Smooth muscle cell (in vitro differentiated cells): ENCODE results near the gene ARHGEF19. TPM values are rescaled to one million over a fixed set of nuclear protein-coding genes. Genes with fewer than 3 reads are reported as not detected.

Experiments used
- DNase-seq: peaks from one replicate; lab custom pipeline; 2025; ENCODE audit not compliant: unreplicated experiment; lab: John Stamatoyannopoulos, UW
- H2AFZ ChIP-seq: fragments of 200-600 bp; sonication (generic); 2 replicates; pipeline ENCODE4 v1.6.0; 2016; ENCODE audit warnings: antibody characterized with exemption, low read depth, mild to moderate bottlenecking
- H3F3A ChIP-seq: fragments of 200-600 bp; sonication (generic); 2 replicates; pipeline ENCODE4 v1.6.0; 2017; ENCODE audit warnings: antibody characterized with exemption, low read depth
- H3K27ac ChIP-seq: fragments of 200-600 bp; sonication (generic); 2 replicates; pipeline ENCODE4 v1.5.1; 2016; ENCODE audit warnings: low read depth, mild to moderate bottlenecking
- H3K27me3 ChIP-seq: fragments of 200-600 bp; sonication (generic); 2 replicates; pipeline ENCODE4 v1.6.1; 2016; ENCODE audit warnings: low read depth, mild to moderate bottlenecking
- H3K36me3 ChIP-seq: fragments of 200-600 bp; sonication (generic); 2 replicates; pipeline ENCODE4 v1.5.1; 2016; ENCODE audit warnings: low read depth
- H3K4me1 ChIP-seq: fragments of 200-600 bp; sonication (generic); 2 replicates; pipeline ENCODE4 v1.5.1; 2016; ENCODE audit warnings: low read depth
- H3K4me2 ChIP-seq: fragments of 200-600 bp; sonication (generic); 2 replicates; pipeline ENCODE4 v1.6.0; 2016; ENCODE audit warnings: mild to moderate bottlenecking
- H3K4me3 ChIP-seq: fragments of 200-600 bp; sonication (generic); 2 replicates; pipeline ENCODE4 v1.5.1; 2016; ENCODE audit warnings: mild to moderate bottlenecking
- H3K79me2 ChIP-seq: fragments of 200-600 bp; sonication (generic); 2 replicates; pipeline ENCODE4 v1.6.0; 2016; ENCODE audit warnings: low read depth, mild to moderate bottlenecking
- H3K9ac ChIP-seq: fragments of 200-600 bp; sonication (generic); 2 replicates; pipeline ENCODE4 v1.6.0; 2016; ENCODE audit warnings: low read depth
- H3K9me3 ChIP-seq: fragments of 200-600 bp; sonication (generic); replicated peaks from 2 replicates; pipeline ENCODE4 v1.5.1; 2016; ENCODE audit warnings: low read depth
- H4K20me1 ChIP-seq: fragments of 200-600 bp; sonication (generic); 2 replicates; pipeline ENCODE4 v1.6.0; 2016; ENCODE audit warnings: low read depth
- CTCF ChIP-seq: fragments of 200-600 bp; sonication (generic); IDR thresholded peaks from 2 replicates; pipeline ENCODE4 v1.5.1; 2017; ENCODE audit warnings: borderline replicate concordance, mild to moderate bottlenecking, antibody characterized with exemption; ENCODE audit not compliant: insufficient read depth, poor library complexity, severe bottlenecking
- WGBS: methylation state at CpG from one replicate; pipeline ENCODE4 v1.1.7; 2016; ENCODE audit warnings: low lambda C conversion rate; 5-methylcytosine and 5-hydroxymethylcytosine counted together
- polyA plus RNA-seq: library from polyadenylated mRNA; unstranded; fragments of >200 nt; fragmentation: Nextera tagmentation; extraction: Ambion mirVana; gene quantifications from 2 replicates; pipeline ENCODE4 v1.2.1, GENCODE V29; 2016
- total RNA-seq: library from RNA; depleted of rRNA; stranded (reverse); fragments of >200 nt; gene quantifications from 2 replicates; pipeline ENCODE4 v1.2.3, GENCODE V29; 2014

ARHGEF19 gene
- total and polyA plus RNA-seq, 2 experiments from 2014 or later = 32.1 to 45.9 TPM

GRCh38 chr1:16166117-16166516, 46.3 kb downstream of the ARHGEF19 start:
- Histone ChIP-seq H4K20me1 (no peaks in the 10 kb centered on the region), H3K9ac (no peak overlapping the region), H3F3A (peaks cover 13% of the 10 kb centered on the region), H3K27me3 (no peaks in the 10 kb centered on the region), H3K36me3 (no peaks in the 10 kb centered on the region), H3K9me3 (no peaks in the 10 kb centered on the region), H3K4me3 (no peak overlapping the region), H3K4me1 (peaks cover 38% of the 10 kb centered on the region), H3K79me2 (no peaks in the 10 kb centered on the region), H3K27ac (no peak overlapping the region), H3K4me2 (no peak overlapping the region), H2AFZ (no peak overlapping the region)
- no peak for DNase-seq
- WGBS = 50% methylated on average over 2 of the region's 2 CpGs
- TF ChIP-seq CTCF = no peak

GRCh38 chr1:16165548-16165947, 46.9 kb downstream of the ARHGEF19 start:
- H3K4me2 ChIP-seq = no peak overlapping the region
- no peak overlapping the region for H3K4me3 ChIP-seq
- no peaks in the 10 kb centered on the region for H3K27me3 ChIP-seq
- H3K79me2 ChIP-seq = no peaks in the 10 kb centered on the region
- H3K4me1 ChIP-seq = peaks cover 38% of the 10 kb centered on the region
- no peaks in the 10 kb centered on the region for H4K20me1 ChIP-seq
- H3K9me3 ChIP-seq = no peaks in the 10 kb centered on the region
- no peak overlapping the region for H3K9ac ChIP-seq
- TF ChIP-seq CTCF = no peak
- no peak overlapping the region for H2AFZ ChIP-seq
- no peaks in the 10 kb centered on the region for H3K36me3 ChIP-seq
- 81% methylated on average over 7 of the region's 7 CpGs for WGBS
- DNase-seq = no peak
- H3F3A ChIP-seq = peaks cover 13% of the 10 kb centered on the region
- H3K27ac ChIP-seq = no peak overlapping the region

GRCh38 chr1:16165073-16165364, 47.4 kb downstream of the ARHGEF19 start:
- peak overlapping the region; percentile 73 for H3K27ac ChIP-seq
- no peak for DNase-seq
- no peaks in the 10 kb centered on the region for H3K9me3 ChIP-seq
- peaks cover 13% of the 10 kb centered on the region for H3F3A ChIP-seq
- H3K4me3 ChIP-seq = no peak overlapping the region
- no peaks in the 10 kb centered on the region for H3K36me3 ChIP-seq
- H3K79me2 ChIP-seq = no peaks in the 10 kb centered on the region
- 75% methylated on average over 5 of the region's 5 CpGs for WGBS
- TF ChIP-seq CTCF = no peak
- H2AFZ ChIP-seq = no peak overlapping the region
- peak overlapping the region; percentile 17 for H3K9ac ChIP-seq
- no peak overlapping the region for H3K4me2 ChIP-seq
- H3K4me1 ChIP-seq = peaks cover 38% of the 10 kb centered on the region
- H3K27me3 ChIP-seq = no peaks in the 10 kb centered on the region
- no peaks in the 10 kb centered on the region for H4K20me1 ChIP-seq

- WGBS = 38% methylated on average over 17 of the region's 17 CpGs
Observed at GRCh38 chr1:16164213-16165072, 48.0 kb downstream of the ARHGEF19 start.

More at GRCh38 chr1:16164213-16165072, 48.0 kb downstream of the ARHGEF19 start:
- Histone ChIP-seq H4K20me1 (no peaks in the 10 kb centered on the region), H3K4me2 (peak overlapping the region; percentile 49), H3K79me2 (no peaks in the 10 kb centered on the region), H3K9ac (peak overlapping the region; percentile 17), H3K4me1 (peaks cover 38% of the 10 kb centered on the region), H3K4me3 (no peak overlapping the region), H2AFZ (no peak overlapping the region), H3K9me3 (no peaks in the 10 kb centered on the region), H3F3A (peaks cover 13% of the 10 kb centered on the region), H3K27me3 (no peaks in the 10 kb centered on the region), H3K27ac (peak overlapping the region; percentile 73), H3K36me3 (no peaks in the 10 kb centered on the region)
- peak; percentile 73 for DNase-seq
- no peak for TF ChIP-seq CTCF
